K562 (cell line): Measurements from ENCODE around the gene PDZD8. TPM values are rescaled to one million over a fixed set of nuclear protein-coding genes. Genes with fewer than 3 reads are reported as not detected.

Source experiments
- ATAC-seq: fragments of 200-7000 bp; cut with Tn5 transposase; 3 replicates; pipeline ENCODE4 v1.9.1; 2020; ENCODE audit warnings: moderate library complexity
- BruUV-seq: library from RNA; stranded (reverse); fragments of 400-500 nt; replicated peaks from 2 replicates; lab custom pipeline; 2021; lab: Mats Ljungman, UMichigan
- CTCF ChIA-PET: fragments of 300-600 bp; formaldehyde crosslinking; extraction: SDS; loops from one replicate; lab custom pipeline; 2021; ENCODE audit warnings: low intra/inter-chr PET ratio; lab: Yijun Ruan, JAX
- POLR2A ChIA-PET: fragments of 300-600, 350-650 bp; sonication (Branson Sonifier 250); formaldehyde crosslinking; extraction: SDS; loops from one replicate; lab custom pipeline; 2021; ENCODE audit warnings: antibody characterized with exemption, inconsistent platforms; lab: Yijun Ruan, JAX
- DNase-seq, 4 experiments: peaks; one replicate each; pipeline versions ENCODE4 v3.0.0 to v3.0.0-alpha.2; 2011 to 2018; ENCODE audit warnings: low spot score in 3 of 4, mixed read lengths in 3 of 4; ENCODE audit errors: extremely low read depth in 1 of 4
- FAIRE-seq: peaks from 2 replicates; lab custom pipeline; 2011; peaks lifted over from hg19 to GRCh38; lab: Jason Lieb, UNC
- H2AFZ ChIP-seq: 2 replicates; pipeline ENCODE4 v1.6.0; 2011; ENCODE audit warnings: low read depth, low read length, control low read depth, inconsistent platforms
- H3K27ac ChIP-seq: fragments of 200-600 bp; 3 replicates; pipeline ENCODE4 v1.8.0; 2011; ENCODE audit warnings: low read depth, mild to moderate bottlenecking, control low read depth, inconsistent platforms, low read length, moderate library complexity, mixed read lengths; ENCODE audit errors: extremely low read depth
- H3K27me3 ChIP-seq, 2 experiments: fragments of 300-600 bp in 1 of 2; 2 replicates in 1 of 2; 3 replicates in 1 of 2; pipeline versions ENCODE4 v1.6.0 to v1.8.0; 2011; ENCODE audit warnings: inconsistent platforms in 2 of 2, low read length in 2 of 2, mild to moderate bottlenecking in 1 of 2, mixed read lengths in 1 of 2, moderate library complexity in 1 of 2; ENCODE audit not compliant: control insufficient read depth in 2 of 2, insufficient read depth in 2 of 2
- H3K36me3 ChIP-seq: fragments of 300-600 bp; 3 replicates; pipeline ENCODE4 v1.8.0; 2011; ENCODE audit warnings: mild to moderate bottlenecking, low read length, inconsistent platforms; ENCODE audit not compliant: control insufficient read depth, insufficient read depth
- H3K4me1 ChIP-seq, 2 experiments: fragments of 200-600 bp in 1 of 2; replicated peaks in 1 of 2; 2 replicates in 1 of 2; 3 replicates in 1 of 2; pipeline versions ENCODE4 v1.5.1 to v1.8.0; 2011; ENCODE audit warnings: inconsistent platforms in 2 of 2, low read length in 2 of 2, mild to moderate bottlenecking in 1 of 2, mixed read lengths in 1 of 2, moderate library complexity in 1 of 2; ENCODE audit not compliant: control insufficient read depth in 2 of 2, insufficient read depth in 2 of 2
- H3K4me2 ChIP-seq: 2 replicates; pipeline ENCODE4 v1.6.1; 2011; ENCODE audit warnings: low read length, control low read depth, inconsistent platforms, mixed read lengths; ENCODE audit not compliant: insufficient read depth
- H3K4me3 ChIP-seq: fragments of 200-600 bp; sonication (generic), shearing (Covaris generic); 2 replicates; pipeline ENCODE4 v1.5.1; 2016; ENCODE audit warnings: control low read depth, inconsistent platforms
- H3K79me2 ChIP-seq: fragments of 200-600 bp; 3 replicates; pipeline ENCODE4 v1.8.0; 2011; ENCODE audit warnings: low read length, inconsistent platforms; ENCODE audit not compliant: control insufficient read depth, insufficient read depth
- H3K9ac ChIP-seq, 2 experiments: 2 replicates each; pipeline versions ENCODE4 v1.6.0 to v1.6.1; 2011; ENCODE audit warnings: low read depth in 2 of 2, low read length in 2 of 2, control low read depth in 1 of 2, inconsistent platforms in 1 of 2, mild to moderate bottlenecking in 1 of 2, mixed read lengths in 1 of 2; ENCODE audit not compliant: insufficient read depth in 1 of 2
- H3K9me1 ChIP-seq: one replicate; pipeline ENCODE4 v1.6.0; 2011; ENCODE audit warnings: inconsistent platforms, mild to moderate bottlenecking, low read length, moderate library complexity; ENCODE audit not compliant: control insufficient read depth, insufficient read depth
- H3K9me3 ChIP-seq: replicated peaks from 2 replicates; pipeline ENCODE4 v1.5.1; 2011; ENCODE audit warnings: low read depth, low read length, inconsistent platforms; ENCODE audit not compliant: control insufficient read depth, insufficient read depth
- H4K20me1 ChIP-seq: replicated peaks from 2 replicates; pipeline ENCODE4 v1.6.1; 2011; ENCODE audit warnings: low read length, inconsistent platforms, mixed read lengths; ENCODE audit not compliant: control insufficient read depth, insufficient read depth
- FIP1L1 ChIP-seq: fragments of 200-400 bp; formaldehyde crosslinking; IDR thresholded peaks from 2 replicates; pipeline ENCODE4 v1.6.1; 2018; ENCODE audit warnings: mild to moderate bottlenecking, low read depth, low read length; ENCODE audit not compliant: poor library complexity, severe bottlenecking
- GTF2A2 ChIP-seq: IDR thresholded peaks from 2 replicates; pipeline ENCODE4 v1.6.1; 2016; ENCODE audit warnings: mild to moderate bottlenecking, missing genetic modification characterization, missing compliant biosample characterization
- MEIS2 ChIP-seq: fragments of 450-650 bp; IDR thresholded peaks from 2 replicates; pipeline ENCODE4 v1.6.1; 2014; ENCODE audit warnings: mild to moderate bottlenecking; ENCODE audit not compliant: partially characterized antibody
- POLR2H ChIP-seq: IDR thresholded peaks from 2 replicates; pipeline ENCODE4 v1.6.1; 2016; ENCODE audit warnings: missing genetic modification characterization, low read depth, mild to moderate bottlenecking, control low read depth, missing compliant biosample characterization, moderate library complexity
- PYGO2 ChIP-seq: fragments of 450-650 bp; IDR thresholded peaks from 2 replicates; pipeline ENCODE4 v1.6.1; 2016; ENCODE audit warnings: mild to moderate bottlenecking, missing genetic modification characterization, moderate library complexity, missing compliant biosample characterization
- ZNF41 ChIP-seq: fragments of 250-450 bp; sonication (Bioruptor Pico); conservative IDR thresholded peaks from 2 replicates; pipeline ENCODE4 v1.4.0; 2020; ENCODE audit warnings: mild to moderate bottlenecking
- ZNF57 ChIP-seq: fragments of 450-650 bp; formaldehyde crosslinking; IDR thresholded peaks from 2 replicates; pipeline ENCODE4 v1.4.0; 2020; ENCODE audit warnings: mild to moderate bottlenecking, moderate library complexity
- WGBS: fragments of 100-300 bp; shearing (Covaris generic); methylation state at CpG from one replicate; pipeline ENCODE4 v1.1.6; 2016; ENCODE audit warnings: low coverage, mixed read lengths; ENCODE audit not compliant: insufficient coverage; ENCODE audit errors: missing lambda C conversion rate; 5-methylcytosine and 5-hydroxymethylcytosine counted together
- in situ Hi-C: fragments of 300-500 bp; cut with MboI; formaldehyde crosslinking; loops from 4 replicates; pipeline ENCODE4 v1.15.0; 2018; ENCODE audit warnings: inconsistent platforms, mixed read lengths
- intact Hi-C: fragments of 100-400 bp; cut with micrococcal nuclease; formaldehyde crosslinking; loops from 2 replicates; pipeline ENCODE4 v1.14.2; 2022
- polyA plus RNA-seq, 8 experiments: library from polyadenylated mRNA; depleted of rRNA in 4 of 8; stranded (reverse) in 5 of 8; unstranded in 3 of 8; fragments of >200 nt; fragmentation: Nextera tagmentation in 2 of 8; fragmentation: Illumina TruSeq in 1 of 8; extraction: Ambion mirVana in 2 of 8; extraction: Trizol in 1 of 8; gene quantifications; 2 replicates each; pipeline versions ENCODE4 v1.2.1 to v1.2.3, GENCODE V29; 2011 to 2014; ENCODE audit warnings: inconsistent platforms in 1 of 8, missing spikeins in 1 of 8
- total RNA-seq, 7 experiments: library from RNA; depleted of rRNA in 6 of 7; stranded (reverse); fragments of >200 nt in 6 of 7; fragmentation: Illumina TruSeq in 2 of 7; extraction: Trizol in 2 of 7; gene quantifications; 2 replicates each; pipeline versions ENCODE4 v1.2.1 to v1.2.3, GENCODE V29; 2011 to 2021; ENCODE audit warnings: low replicate concordance in 1 of 7
- TF ChIP-seq, protein P1 (sequence below): fragments of 450-650 bp; IDR thresholded peaks from 2 replicates; pipeline ENCODE4 v1.6.1; 2017; ENCODE audit warnings: mild to moderate bottlenecking, moderate library complexity
- TF ChIP-seq, protein P2 (sequence below): sonication (generic); IDR thresholded peaks from 2 replicates; pipeline ENCODE4 v1.6.1; 2016
- TF ChIP-seq, protein P3 (sequence below), 2 experiments: IDR thresholded peaks in 1 of 2; conservative IDR thresholded peaks in 1 of 2; 2 replicates each; pipeline ENCODE4 v1.6.1; 2016; ENCODE audit warnings: low read depth in 2 of 2, mild to moderate bottlenecking in 1 of 2, missing compliant biosample characterization in 1 of 2, missing genetic modification characterization in 1 of 2, moderate library complexity in 1 of 2
- TF ChIP-seq, protein P4 (sequence below): fragments of 450-650 bp; IDR thresholded peaks from 2 replicates; pipeline ENCODE4 v1.6.1; 2016

Gene PDZD8
- total and polyA plus RNA-seq, 9 of the 15 experiments (the other 6 are each of a cell fraction or from before 2014, with no cell fraction given): 5.5 to 53.4 (median 36.8) TPM

DNA sequence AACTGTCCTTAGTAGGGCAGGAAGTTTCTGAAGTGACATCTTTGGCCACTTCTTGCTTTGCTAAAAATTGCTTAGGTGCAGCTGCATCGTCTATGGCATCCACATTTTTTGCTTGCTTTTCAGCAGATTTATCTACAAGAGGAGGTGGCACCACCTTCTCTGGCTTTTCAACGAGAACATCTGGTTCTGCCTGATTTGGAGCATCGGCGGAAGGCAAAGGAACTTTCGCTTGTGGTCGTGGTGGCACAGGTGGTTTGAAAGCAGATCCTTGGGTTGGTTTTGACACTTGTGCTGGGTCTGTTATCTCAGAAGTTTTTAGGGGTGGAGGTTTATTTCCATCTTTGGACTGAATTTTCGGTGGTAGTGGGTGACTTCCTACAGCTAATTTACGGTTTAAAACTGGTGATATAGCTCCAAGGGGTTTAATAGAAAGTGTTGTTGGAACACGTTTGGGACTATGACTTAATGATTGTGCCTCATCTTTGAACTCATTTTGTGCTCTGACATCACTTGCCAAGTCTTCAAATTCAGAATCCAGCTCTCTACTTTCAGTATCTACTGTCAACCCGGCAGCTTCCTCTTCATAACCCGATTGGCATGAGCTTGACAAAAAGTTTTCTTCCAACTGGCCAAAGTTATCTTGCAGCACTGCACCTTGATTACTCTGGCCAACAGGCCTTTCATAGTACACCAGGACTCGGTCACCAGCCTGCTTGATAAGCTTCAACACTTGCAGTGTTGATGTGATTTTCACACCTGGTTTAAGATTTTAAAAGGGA lies 90.3 kb downstream of the PDZD8 start (continued):
- TF ChIP-seq FIP1L1 (no peak), PYGO2 (no peak)

DNA sequence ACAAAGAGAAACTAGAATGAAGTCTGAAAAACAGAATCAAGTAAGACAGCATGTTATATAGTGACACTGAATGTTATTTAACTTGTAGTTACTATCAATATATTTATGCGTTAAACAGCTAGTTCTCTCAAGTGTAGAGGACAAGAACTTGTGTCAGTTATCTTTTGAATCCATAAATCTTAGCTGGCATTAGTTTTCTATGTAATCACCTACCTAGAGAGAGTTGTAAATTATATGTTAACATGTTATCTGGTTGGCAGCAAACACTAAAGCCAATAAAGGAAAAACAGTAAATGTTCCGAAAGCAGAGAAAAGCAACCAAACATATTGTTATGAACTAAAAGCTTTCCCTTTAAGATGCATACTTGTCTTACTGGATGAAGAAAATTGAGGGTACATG lies 97.6 kb downstream of the PDZD8 start:
- TF ChIP-seq MEIS2 (peak; percentile 79), ZNF41 (CRISPR knock-in tag) (no peak), ZNF57 (CRISPR knock-in tag) (no peak), POLR2H (no peak), GTF2A2 (no peak)
- TF ChIP-seq, protein P1, sequence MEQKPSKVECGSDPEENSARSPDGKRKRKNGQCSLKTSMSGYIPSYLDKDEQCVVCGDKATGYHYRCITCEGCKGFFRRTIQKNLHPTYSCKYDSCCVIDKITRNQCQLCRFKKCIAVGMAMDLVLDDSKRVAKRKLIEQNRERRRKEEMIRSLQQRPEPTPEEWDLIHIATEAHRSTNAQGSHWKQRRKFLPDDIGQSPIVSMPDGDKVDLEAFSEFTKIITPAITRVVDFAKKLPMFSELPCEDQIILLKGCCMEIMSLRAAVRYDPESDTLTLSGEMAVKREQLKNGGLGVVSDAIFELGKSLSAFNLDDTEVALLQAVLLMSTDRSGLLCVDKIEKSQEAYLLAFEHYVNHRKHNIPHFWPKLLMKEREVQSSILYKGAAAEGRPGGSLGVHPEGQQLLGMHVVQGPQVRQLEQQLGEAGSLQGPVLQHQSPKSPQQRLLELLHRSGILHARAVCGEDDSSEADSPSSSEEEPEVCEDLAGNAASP: no peak
- TF ChIP-seq, protein P2, sequence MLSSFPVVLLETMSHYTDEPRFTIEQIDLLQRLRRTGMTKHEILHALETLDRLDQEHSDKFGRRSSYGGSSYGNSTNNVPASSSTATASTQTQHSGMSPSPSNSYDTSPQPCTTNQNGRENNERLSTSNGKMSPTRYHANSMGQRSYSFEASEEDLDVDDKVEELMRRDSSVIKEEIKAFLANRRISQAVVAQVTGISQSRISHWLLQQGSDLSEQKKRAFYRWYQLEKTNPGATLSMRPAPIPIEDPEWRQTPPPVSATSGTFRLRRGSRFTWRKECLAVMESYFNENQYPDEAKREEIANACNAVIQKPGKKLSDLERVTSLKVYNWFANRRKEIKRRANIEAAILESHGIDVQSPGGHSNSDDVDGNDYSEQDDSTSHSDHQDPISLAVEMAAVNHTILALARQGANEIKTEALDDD: peak; percentile 52
- TF ChIP-seq, protein P3, sequence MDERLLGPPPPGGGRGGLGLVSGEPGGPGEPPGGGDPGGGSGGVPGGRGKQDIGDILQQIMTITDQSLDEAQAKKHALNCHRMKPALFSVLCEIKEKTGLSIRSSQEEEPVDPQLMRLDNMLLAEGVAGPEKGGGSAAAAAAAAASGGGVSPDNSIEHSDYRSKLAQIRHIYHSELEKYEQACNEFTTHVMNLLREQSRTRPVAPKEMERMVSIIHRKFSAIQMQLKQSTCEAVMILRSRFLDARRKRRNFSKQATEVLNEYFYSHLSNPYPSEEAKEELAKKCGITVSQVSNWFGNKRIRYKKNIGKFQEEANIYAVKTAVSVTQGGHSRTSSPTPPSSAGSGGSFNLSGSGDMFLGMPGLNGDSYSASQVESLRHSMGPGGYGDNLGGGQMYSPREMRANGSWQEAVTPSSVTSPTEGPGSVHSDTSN (CRISPR knock-in tag; IDR thresholded peaks at IDR 0.05; ENCODE audit: low read depth): no peak
- TF ChIP-seq, protein P3 (tag; conservative IDR thresholded peaks at IDR 0.05; ENCODE audit: low read depth): peak; percentile 71
- TF ChIP-seq, protein P4, sequence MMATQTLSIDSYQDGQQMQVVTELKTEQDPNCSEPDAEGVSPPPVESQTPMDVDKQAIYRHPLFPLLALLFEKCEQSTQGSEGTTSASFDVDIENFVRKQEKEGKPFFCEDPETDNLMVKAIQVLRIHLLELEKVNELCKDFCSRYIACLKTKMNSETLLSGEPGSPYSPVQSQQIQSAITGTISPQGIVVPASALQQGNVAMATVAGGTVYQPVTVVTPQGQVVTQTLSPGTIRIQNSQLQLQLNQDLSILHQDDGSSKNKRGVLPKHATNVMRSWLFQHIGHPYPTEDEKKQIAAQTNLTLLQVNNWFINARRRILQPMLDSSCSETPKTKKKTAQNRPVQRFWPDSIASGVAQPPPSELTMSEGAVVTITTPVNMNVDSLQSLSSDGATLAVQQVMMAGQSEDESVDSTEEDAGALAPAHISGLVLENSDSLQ: peak; percentile 54
- Histone ChIP-seq H4K20me1 (no peaks in the 10 kb centered on the region), H3K9ac (no peak overlapping the region), H3K36me3 (peaks cover 8% of the 10 kb centered on the region; the same call in 2 of the 3 replicates), H3K4me2 (no peak overlapping the region), H3K27me3 (no peaks in the 10 kb centered on the region), H3K4me3 (no peak overlapping the region), H2AFZ (no peak overlapping the region), H3K9me1 (no peaks in the 10 kb centered on the region), H3K4me1 (peaks cover 2 to 30% of the 10 kb centered on the region in 2 experiments; a peak in 4 of 5 replicates), H3K9me3 (no peaks in the 10 kb centered on the region), H3K27ac (no peak overlapping the region), H3K79me2 (no peaks in the 10 kb centered on the region)
- intact Hi-C loops (no loop called here), in situ Hi-C loops (no loop called here)
- CTCF ChIA-PET: no interaction called here
- 51% methylated on average over 2 of the region's 2 CpGs for WGBS
- DNase-seq (no peak), ATAC-seq (no peak), FAIRE-seq (peak; percentile 6)
- POLR2A ChIA-PET: interaction anchor here (0.6 kb wide), 1 partner anchor 11 kb away, joined by 3 read pairs; no protein-coding TSS in a partner anchor
- no TSS peak for BruUV-seq
